IgD-negative memory B cell (primary cell): Measurements from ENCODE around the gene METTL21A. TPM values are rescaled to one million over a fixed set of nuclear protein-coding genes. Genes with fewer than 3 reads are reported as not detected.
A peak's percentile ranks its signal among the peaks of the same experiment; 100 is the strongest.
"Not testable (repeated sequence)": the region's sequence is repeated elsewhere in the genome, so short reads cannot be mapped to it uniquely, and the experiment has no call there.

Source experiments
- H3K27ac Mint-ChIP-seq, 3 donors: one replicate each; pipeline ENCODE4 v1.8.0; 2020 to 2022; ENCODE audit warnings: mild to moderate bottlenecking in 3 of 3, mixed read lengths in 3 of 3, moderate library complexity in 1 of 3
- H3K27me3 Mint-ChIP-seq: one replicate; pipeline ENCODE4 v1.8.0; 2021; ENCODE audit warnings: mixed read lengths
- H3K36me3 Mint-ChIP-seq: one replicate; pipeline ENCODE4 v1.8.0; 2020; ENCODE audit warnings: mild to moderate bottlenecking, mixed read lengths
- H3K4me1 Mint-ChIP-seq, 3 donors: one replicate each; pipeline ENCODE4 v1.8.0; 2020 to 2022; ENCODE audit warnings: mixed read lengths in 3 of 3, mild to moderate bottlenecking in 1 of 3
- H3K4me3 Mint-ChIP-seq, 4 donors: one replicate each; pipeline ENCODE4 v1.8.0; 2020 to 2022; ENCODE audit warnings: mild to moderate bottlenecking in 4 of 4, mixed read lengths in 4 of 4, moderate library complexity in 3 of 4
- H3K9me3 Mint-ChIP-seq, 3 donors: one replicate each; pipeline ENCODE4 v1.8.0; 2020 to 2021; ENCODE audit warnings: mixed read lengths in 3 of 3, mild to moderate bottlenecking in 1 of 3
- polyA plus RNA-seq: library from polyadenylated mRNA; unstranded; fragments of 300-500 nt; fragmentation: Illumina TruSeq; gene quantifications from one replicate; pipeline ENCODE4 v1.2.3, GENCODE V29; 2021

METTL21A gene
- 56.9 TPM for polyA plus RNA-seq

GRCh38 chr2:207625014-207625907 lies at the start of gene METTL21A:
METTL21A (minus strand) TSS chr2:207625394; CDS start chr2:207624375, 1,019 bp downstream.
- H3K27ac Mint-ChIP-seq: peak within 1 kb of the TSS; percentile 97 to 98 (median 98)
- no peaks in the 10 kb centered on the region for H3K9me3 Mint-ChIP-seq
- H3K4me1 Mint-ChIP-seq: peaks cover 24 to 39% (median 27%) of the 10 kb centered on the region in 3 donors
- no peaks in the 10 kb centered on the region for H3K27me3 Mint-ChIP-seq
- H3K36me3 Mint-ChIP-seq: no peaks in the 10 kb centered on the region
- H3K4me3 Mint-ChIP-seq: peak within 1 kb of the TSS; percentile 93 to 99 (median 96)

- Mint-ChIP-seq H3K4me3 (no peak overlapping the region), H3K9me3 (no peaks in the 10 kb centered on the region), H3K36me3 (no peaks in the 10 kb centered on the region), H3K27me3 (no peaks in the 10 kb centered on the region), H3K27ac (no peak overlapping the region), H3K4me1 (peaks cover 0 to 7% (median 4%) of the 10 kb centered on the region in 3 donors)
Observed at GRCh38 chr2:207674826-207675225, 49.6 kb upstream of the METTL21A start.

GRCh38 chr2:207674266-207674774 lies 49.1 kb upstream of the METTL21A start:
- Mint-ChIP-seq H3K4me1 (peaks cover 0 to 7% (median 4%) of the 10 kb centered on the region in 3 donors), H3K36me3 (no peaks in the 10 kb centered on the region), H3K27me3 (no peaks in the 10 kb centered on the region), H3K9me3 (peaks cover 0 to 2% (median 0%) of the 10 kb centered on the region in 3 donors), H3K4me3 (no peak overlapping the region), H3K27ac (no peak overlapping the region)

GRCh38 chr2:207673431-207673830 lies 48.2 kb upstream of the METTL21A start:
- Mint-ChIP-seq H3K27me3 (no peaks in the 10 kb centered on the region), H3K27ac (no peak overlapping the region)

GRCh38 chr2:207670887-207671286 lies 45.7 kb upstream of the METTL21A start:
- Mint-ChIP-seq H3K27ac (no peak overlapping the region), H3K9me3 (peaks cover 0 to 4% (median 2%) of the 10 kb centered on the region in 3 donors), H3K36me3 (no peaks in the 10 kb centered on the region), H3K27me3 (no peaks in the 10 kb centered on the region), H3K4me3 (no peak overlapping the region), H3K4me1 (peaks cover 13 to 17% (median 16%) of the 10 kb centered on the region in 3 donors)

More at GRCh38 chr2:207673431-207673830, 48.2 kb upstream of the METTL21A start:
- Mint-ChIP-seq H3K9me3 (peaks cover 0 to 4% (median 2%) of the 10 kb centered on the region in 3 donors), H3K4me3 (no peak overlapping the region), H3K4me1 (peaks cover 5 to 11% (median 8%) of the 10 kb centered on the region in 3 donors), H3K36me3 (no peaks in the 10 kb centered on the region)

GRCh38 chr2:207663870-207664545 lies 38.8 kb upstream of the METTL21A start:
- Mint-ChIP-seq H3K4me3 (peak overlapping the region; percentile 66 to 78 (median 69)), H3K36me3 (no peaks in the 10 kb centered on the region), H3K4me1 (peaks cover 31 to 41% (median 36%) of the 10 kb centered on the region in 3 donors), H3K27ac (peak overlapping the region; percentile 86 to 95 (median 92)), H3K9me3 (peaks cover 0 to under 1% (median under 1%) of the 10 kb centered on the region in 3 donors), H3K27me3 (no peaks in the 10 kb centered on the region)

- H3K36me3 Mint-ChIP-seq: no peaks in the 10 kb centered on the region
- H3K4me3 Mint-ChIP-seq: peak overlapping the region; percentile 69 to 92 (median 83)
- H3K27me3 Mint-ChIP-seq: no peaks in the 10 kb centered on the region
- H3K27ac Mint-ChIP-seq: peak overlapping the region; percentile 92 to 99 (median 96)
- peaks cover 27 to 41% (median 35%) of the 10 kb centered on the region in 3 donors for H3K4me1 Mint-ChIP-seq
- no peaks in the 10 kb centered on the region for H3K9me3 Mint-ChIP-seq
Observed at GRCh38 chr2:207662203-207662602, 37.0 kb upstream of the METTL21A start.

- Mint-ChIP-seq H3K4me3 (peak overlapping the region in 2 of 4 donors; percentile 48 to 80), H3K9me3 (no peaks in the 10 kb centered on the region), H3K27ac (peak overlapping the region; percentile 92 to 99 (median 96)), H3K4me1 (peaks cover 21 to 34% (median 26%) of the 10 kb centered on the region in 3 donors), H3K27me3 (no peaks in the 10 kb centered on the region), H3K36me3 (no peaks in the 10 kb centered on the region)
Observed at GRCh38 chr2:207660994-207661393, 35.8 kb upstream of the METTL21A start.

GRCh38 chr2:207658156-207658555 lies 33.0 kb upstream of the METTL21A start:
- peaks cover 13 to 27% (median 16%) of the 10 kb centered on the region in 3 donors for H3K4me1 Mint-ChIP-seq
- H3K36me3 Mint-ChIP-seq: no peaks in the 10 kb centered on the region
- no peak overlapping the region for H3K4me3 Mint-ChIP-seq
- no peaks in the 10 kb centered on the region for H3K9me3 Mint-ChIP-seq
- no peaks in the 10 kb centered on the region for H3K27me3 Mint-ChIP-seq
- H3K27ac Mint-ChIP-seq: no peak overlapping the region

GRCh38 chr2:207655000-207655399 lies 29.8 kb upstream of the METTL21A start:
- Mint-ChIP-seq H3K27ac (peak overlapping the region in 1 of 3 donors; percentile 28), H3K4me1 (peaks cover 2 to 15% (median 3%) of the 10 kb centered on the region in 3 donors), H3K4me3 (no peak overlapping the region), H3K9me3 (no peaks in the 10 kb centered on the region), H3K27me3 (no peaks in the 10 kb centered on the region), H3K36me3 (no peaks in the 10 kb centered on the region)

- not testable (repeated sequence) for H3K4me3 Mint-ChIP-seq, H3K9me3 Mint-ChIP-seq, H3K27ac Mint-ChIP-seq, H3K27me3 Mint-ChIP-seq, H3K36me3 Mint-ChIP-seq, H3K4me1 Mint-ChIP-seq
Observed at GRCh38 chr2:207646582-207646981, 21.4 kb upstream of the METTL21A start.

- Mint-ChIP-seq H3K9me3 (peaks cover 6 to 11% (median 10%) of the 10 kb centered on the region in 3 donors), H3K4me1 (no peaks in the 10 kb centered on the region), H3K36me3 (no peaks in the 10 kb centered on the region), H3K27me3 (peaks cover 4% of the 10 kb centered on the region), H3K27ac (no peak overlapping the region), H3K4me3 (no peak overlapping the region)
Observed at GRCh38 chr2:207643892-207644291, 18.7 kb upstream of the METTL21A start.

GRCh38 chr2:207640661-207641060 lies 15.5 kb upstream of the METTL21A start:
- no peaks in the 10 kb centered on the region for H3K36me3 Mint-ChIP-seq
- peaks cover 0 to 3% (median 0%) of the 10 kb centered on the region in 3 donors for H3K4me1 Mint-ChIP-seq
- no peak overlapping the region for H3K27ac Mint-ChIP-seq
- H3K27me3 Mint-ChIP-seq: peaks cover 4% of the 10 kb centered on the region
- no peak overlapping the region for H3K4me3 Mint-ChIP-seq
- peaks cover 6 to 10% (median 9%) of the 10 kb centered on the region in 3 donors for H3K9me3 Mint-ChIP-seq

- H3K9me3 Mint-ChIP-seq: peaks cover 6 to 10% (median 9%) of the 10 kb centered on the region in 3 donors
- H3K4me3 Mint-ChIP-seq: no peak overlapping the region
- no peak overlapping the region for H3K27ac Mint-ChIP-seq
- H3K27me3 Mint-ChIP-seq: peaks cover 4% of the 10 kb centered on the region
- peaks cover 0 to 3% (median 0%) of the 10 kb centered on the region in 3 donors for H3K4me1 Mint-ChIP-seq
- no peaks in the 10 kb centered on the region for H3K36me3 Mint-ChIP-seq
Observed at GRCh38 chr2:207640160-207640559, 15.0 kb upstream of the METTL21A start.

GRCh38 chr2:207639288-207639687 lies 14.1 kb upstream of the METTL21A start:
- not testable (repeated sequence) for H3K4me1 Mint-ChIP-seq, H3K9me3 Mint-ChIP-seq, H3K27me3 Mint-ChIP-seq, H3K4me3 Mint-ChIP-seq, H3K36me3 Mint-ChIP-seq
- H3K27ac Mint-ChIP-seq: peak overlapping the region in 1 of 3 donors; percentile 5
